Activated CD8-positive, alpha-beta T cell treated with anti-CD3 and anti-CD28 coated beads for 36 hours (primary cell): ENCODE results near the gene PLCL1. TPM values are rescaled to one million over a fixed set of nuclear protein-coding genes. Genes with fewer than 3 reads are reported as not detected.

Source experiments
- ATAC-seq: fragments of 200-7000 bp; cut with Tn5 transposase; one replicate; pipeline ENCODE4 v1.10.0; 2021; ENCODE audit warnings: mild to moderate bottlenecking, moderate library complexity
- CTCF ChIA-PET: fragments of 350-600 bp; sonication (Branson Sonifier 250); formaldehyde crosslinking; loops from one replicate; lab custom pipeline; 2021; ENCODE audit warnings: antibody characterized with exemption; lab: Charles Lee
- POLR2A ChIA-PET: fragments of 350-600 bp; sonication (Branson Sonifier 250); formaldehyde crosslinking; loops from one replicate; lab custom pipeline; 2021; ENCODE audit warnings: antibody characterized with exemption; lab: Charles Lee
- DNase-seq: peaks from one replicate; pipeline ENCODE4 v3.0.0-alpha.2; 2020
- H3K27ac Mint-ChIP-seq: one replicate; pipeline ENCODE4 v1.8.0; 2021; ENCODE audit warnings: mild to moderate bottlenecking, mixed read lengths
- H3K27me3 Mint-ChIP-seq: one replicate; pipeline ENCODE4 v1.8.0; 2021; ENCODE audit warnings: mixed read lengths
- H3K36me3 Mint-ChIP-seq: one replicate; pipeline ENCODE4 v1.8.0; 2021; ENCODE audit warnings: low read depth, mixed read lengths
- H3K4me1 Mint-ChIP-seq: one replicate; pipeline ENCODE4 v1.8.0; 2021; ENCODE audit warnings: low read depth, mixed read lengths
- H3K4me3 Mint-ChIP-seq: one replicate; pipeline ENCODE4 v1.8.0; 2021; ENCODE audit warnings: mild to moderate bottlenecking, moderate library complexity, mixed read lengths
- H3K9me3 Mint-ChIP-seq: one replicate; pipeline ENCODE4 v1.8.0; 2021; ENCODE audit warnings: mixed read lengths
- CTCF ChIP-seq: fragments of 200-600 bp; IDR thresholded peaks from one replicate; pipeline ENCODE4 v1.8.0; 2022; ENCODE audit warnings: antibody characterized with exemption, mild to moderate bottlenecking
- intact Hi-C: fragments of 100-400 bp; cut with micrococcal nuclease; formaldehyde crosslinking; loops from one replicate; pipeline ENCODE4 v1.10.0; 2022
- total RNA-seq, 2 experiments: library from RNA; stranded (reverse); gene quantifications; one replicate each; pipeline ENCODE4 v1.2.3, GENCODE V29; 2021

PLCL1 gene
- total RNA-seq, 2 experiments from 2014 or later, result 0.68 to 0.69 TPM

GRCh38 chr2:197972587-197972986, 168.2 kb downstream of the PLCL1 start:
- DNase-seq, result no peak
- Mint-ChIP-seq H3K36me3 (peaks cover 4% of the 10 kb centered on the region), H3K4me3 (no peak overlapping the region), H3K4me1 (peaks cover 15% of the 10 kb centered on the region), H3K9me3 (peaks cover 2% of the 10 kb centered on the region), H3K27ac (no peak overlapping the region), H3K27me3 (no peaks in the 10 kb centered on the region)
- ATAC-seq, result no peak
- ChIA-PET CTCF (no interaction called here), POLR2A (no interaction called here)
- intact Hi-C loops, result no loop called here
- TF ChIP-seq CTCF, result no peak

- H3K4me1 Mint-ChIP-seq, result peaks cover 15% of the 10 kb centered on the region
- no peak overlapping the region for H3K27ac Mint-ChIP-seq
- CTCF ChIA-PET, result interaction anchor here (1.9 kb wide), 1 partner anchor 12 kb away, joined by 6 read pairs; no protein-coding TSS in a partner anchor
- H3K36me3 Mint-ChIP-seq, result peaks cover 2% of the 10 kb centered on the region
- POLR2A ChIA-PET, result no interaction called here
- no peak for TF ChIP-seq CTCF
- H3K9me3 Mint-ChIP-seq, result peaks cover 2% of the 10 kb centered on the region
- intact Hi-C loops, result no loop called here
- no peak for ATAC-seq
- no peaks in the 10 kb centered on the region for H3K27me3 Mint-ChIP-seq
- no peak overlapping the region for H3K4me3 Mint-ChIP-seq
- no peak for DNase-seq
Observed at GRCh38 chr2:197973772-197974171, 169.4 kb downstream of the PLCL1 start.

- H3K36me3 Mint-ChIP-seq, result no peaks in the 10 kb centered on the region
- ATAC-seq (no peak), DNase-seq (no peak)
- H3K4me3 Mint-ChIP-seq, result no peak overlapping the region
- H3K27ac Mint-ChIP-seq, result no peak overlapping the region
- H3K9me3 Mint-ChIP-seq, result no peaks in the 10 kb centered on the region
- ChIA-PET POLR2A (no interaction called here), CTCF (interaction anchor here (1.2 kb wide), 1 partner anchor 32 kb away, joined by 3 read pairs; no protein-coding TSS in a partner anchor)
- H3K4me1 Mint-ChIP-seq, result peaks cover 4% of the 10 kb centered on the region
- TF ChIP-seq CTCF, result no peak
- intact Hi-C loops, result no loop called here
- no peaks in the 10 kb centered on the region for H3K27me3 Mint-ChIP-seq
Observed at GRCh38 chr2:197975931-197976519, 171.6 kb downstream of the PLCL1 start.

GRCh38 chr2:197978971-197979370, 174.6 kb downstream of the PLCL1 start:
- Mint-ChIP-seq H3K4me1 (no peaks in the 10 kb centered on the region), H3K36me3 (no peaks in the 10 kb centered on the region), H3K9me3 (no peaks in the 10 kb centered on the region), H3K27ac (no peak overlapping the region), H3K27me3 (no peaks in the 10 kb centered on the region), H3K4me3 (no peak overlapping the region)
- DNase-seq, result no peak
- intact Hi-C loops, result no loop called here
- ATAC-seq, result no peak
- ChIA-PET CTCF (no interaction called here), POLR2A (no interaction called here)
- TF ChIP-seq CTCF, result no peak

GRCh38 chr2:197982565-197982964, 178.2 kb downstream of the PLCL1 start:
- H3K4me3 Mint-ChIP-seq, result no peak overlapping the region
- peaks cover 3% of the 10 kb centered on the region for H3K4me1 Mint-ChIP-seq
- H3K27me3 Mint-ChIP-seq, result no peaks in the 10 kb centered on the region
- intact Hi-C loops, result no loop called here
- ChIA-PET POLR2A (interaction anchor here (1.5 kb wide), 1 partner anchor 12 kb away, joined by 3 read pairs; no protein-coding TSS in a partner anchor), CTCF (interaction anchor here (0.8 to 1.0 kb wide), 2 partner anchors 12 to 195 kb away, joined by 3 read pairs; no protein-coding TSS in a partner anchor)
- H3K9me3 Mint-ChIP-seq, result no peaks in the 10 kb centered on the region
- DNase-seq, result no peak
- H3K36me3 Mint-ChIP-seq, result no peaks in the 10 kb centered on the region
- no peak for TF ChIP-seq CTCF
- no peak for ATAC-seq
- H3K27ac Mint-ChIP-seq, result no peak overlapping the region
